ENCODE measurements around the gene PAN2. TPM values are rescaled to one million over a fixed set of nuclear protein-coding genes. Genes with fewer than 3 reads are reported as not detected.

The PAN2 gene
- total RNA-seq, 1 experiment from 2014 or later = 71.9 TPM

DNA sequence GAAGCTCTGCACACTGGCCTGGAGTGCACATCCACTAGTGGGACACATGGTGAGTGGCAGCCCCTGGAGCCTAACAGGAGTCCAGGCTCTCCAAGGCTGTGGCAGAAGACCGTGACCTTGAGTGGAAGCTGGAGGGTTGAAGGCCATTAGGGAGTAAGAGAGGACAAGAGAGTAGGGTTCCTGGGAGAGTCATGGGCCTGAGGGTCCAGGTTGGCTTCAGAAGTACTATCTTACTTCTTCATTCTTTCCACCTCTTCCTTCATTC, 5.3 kb upstream of the PAN2 start:
- Histone ChIP-seq H3K36me3 (ENCODE audit: control insufficient read depth, insufficient read depth, low read length) (peaks cover 3% of the 10 kb centered on the region; the same call in 1 of the 2 replicates), H3K4me3 (ENCODE audit: low read depth in 2 of 2, low read length in 2 of 2) (no peak overlapping the region), H3K27ac (ENCODE audit: low read length) (no peak overlapping the region), H3K9me3 (ENCODE audit: control insufficient read depth, insufficient read depth, low read depth, low read length) (no peaks in the 10 kb centered on the region), H3K4me1 (ENCODE audit: control insufficient read depth, insufficient read depth, low read length) (peaks cover 6% of the 10 kb centered on the region; the same call in 1 of the 2 replicates), H3K27me3 (ENCODE audit: control insufficient read depth, insufficient read depth, low read length) (no peaks in the 10 kb centered on the region)
- DNase-seq (ENCODE audit: low read depth, low spot score) = no peak
- BruUV-seq (replicated peaks) = no TSS peak
- intact Hi-C loops (cut with micrococcal nuclease; ENCODE audit: unreplicated experiment) = no loop called here
- ChIA-PET POLR2A (no interaction called here), CTCF (no interaction called here)
- no peak for ATAC-seq
- in situ Hi-C loops (cut with HindIII; ENCODE audit: low pct_unique_long_range_greater_than_20kb, low sequenced_read_pairs) = no loop called here
- no peak for TF ChIP-seq POLR2AphosphoS5 (IDR thresholded peaks at IDR 0.05; ENCODE audit: low read depth, low read length)
- TF ChIP-seq CTCF (IDR thresholded peaks at IDR 0.05) = no peak
- TF ChIP-seq, protein P1, sequence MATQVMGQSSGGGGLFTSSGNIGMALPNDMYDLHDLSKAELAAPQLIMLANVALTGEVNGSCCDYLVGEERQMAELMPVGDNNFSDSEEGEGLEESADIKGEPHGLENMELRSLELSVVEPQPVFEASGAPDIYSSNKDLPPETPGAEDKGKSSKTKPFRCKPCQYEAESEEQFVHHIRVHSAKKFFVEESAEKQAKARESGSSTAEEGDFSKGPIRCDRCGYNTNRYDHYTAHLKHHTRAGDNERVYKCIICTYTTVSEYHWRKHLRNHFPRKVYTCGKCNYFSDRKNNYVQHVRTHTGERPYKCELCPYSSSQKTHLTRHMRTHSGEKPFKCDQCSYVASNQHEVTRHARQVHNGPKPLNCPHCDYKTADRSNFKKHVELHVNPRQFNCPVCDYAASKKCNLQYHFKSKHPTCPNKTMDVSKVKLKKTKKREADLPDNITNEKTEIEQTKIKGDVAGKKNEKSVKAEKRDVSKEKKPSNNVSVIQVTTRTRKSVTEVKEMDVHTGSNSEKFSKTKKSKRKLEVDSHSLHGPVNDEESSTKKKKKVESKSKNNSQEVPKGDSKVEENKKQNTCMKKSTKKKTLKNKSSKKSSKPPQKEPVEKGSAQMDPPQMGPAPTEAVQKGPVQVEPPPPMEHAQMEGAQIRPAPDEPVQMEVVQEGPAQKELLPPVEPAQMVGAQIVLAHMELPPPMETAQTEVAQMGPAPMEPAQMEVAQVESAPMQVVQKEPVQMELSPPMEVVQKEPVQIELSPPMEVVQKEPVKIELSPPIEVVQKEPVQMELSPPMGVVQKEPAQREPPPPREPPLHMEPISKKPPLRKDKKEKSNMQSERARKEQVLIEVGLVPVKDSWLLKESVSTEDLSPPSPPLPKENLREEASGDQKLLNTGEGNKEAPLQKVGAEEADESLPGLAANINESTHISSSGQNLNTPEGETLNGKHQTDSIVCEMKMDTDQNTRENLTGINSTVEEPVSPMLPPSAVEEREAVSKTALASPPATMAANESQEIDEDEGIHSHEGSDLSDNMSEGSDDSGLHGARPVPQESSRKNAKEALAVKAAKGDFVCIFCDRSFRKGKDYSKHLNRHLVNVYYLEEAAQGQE (IDR thresholded peaks at IDR 0.05; ENCODE audit: insufficient read depth in 1 of 2, low read depth in 2 of 2, low read length in 1 of 2) = no peak
- TF ChIP-seq TCF7L2 (IDR thresholded peaks at IDR 0.05; ENCODE audit: low read depth, low read length) = no peak
- no peak for TF ChIP-seq SIN3A (IDR thresholded peaks at IDR 0.05; ENCODE audit: borderline replicate concordance, insufficient read depth, low read depth, low read length)

DNA sequence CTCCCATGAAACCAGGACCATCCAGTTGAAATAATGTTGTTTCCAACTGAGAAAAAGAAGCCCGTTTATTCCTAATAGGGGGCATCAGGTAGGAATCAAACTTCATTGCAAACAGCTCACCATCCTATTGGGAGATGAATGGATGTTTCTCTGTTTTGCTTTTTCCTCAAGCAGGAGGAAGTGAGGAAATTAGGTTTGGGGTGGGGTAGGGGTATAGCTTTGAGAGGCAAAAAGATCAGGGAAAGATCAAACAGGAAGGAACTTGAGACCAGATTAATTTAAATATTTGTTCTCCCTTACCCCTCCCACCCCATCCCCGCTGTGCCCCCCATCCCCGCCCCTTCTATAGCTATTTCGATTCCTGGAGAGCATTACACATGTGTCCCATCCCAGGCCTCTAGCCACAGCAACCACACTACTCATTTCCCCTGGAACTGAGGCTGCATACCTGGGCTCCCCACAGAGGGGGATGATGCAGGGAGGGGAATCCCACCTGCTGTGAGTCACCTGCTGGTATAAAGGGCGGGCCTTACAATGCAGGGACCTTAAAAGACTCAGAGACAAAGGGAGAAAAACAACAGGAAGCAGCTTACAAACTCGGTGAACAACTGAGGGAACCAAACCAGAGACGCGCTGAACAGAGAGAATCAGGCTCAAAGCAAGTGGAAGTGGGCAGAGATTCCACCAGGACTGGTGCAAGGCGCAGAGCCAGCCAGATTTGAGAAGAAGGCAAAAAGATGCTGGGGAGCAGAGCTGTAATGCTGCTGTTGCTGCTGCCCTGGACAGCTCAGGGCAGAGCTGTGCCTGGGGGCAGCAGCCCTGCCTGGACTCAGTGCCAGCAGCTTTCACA, 4.7 kb upstream of the PAN2 start, which contains the start of gene IL23A:
TSS of gene IL23A (plus strand) at position 577 of the 850 bp plus-strand sequence. CDS start at position 738, 161 bp downstream.
- in situ Hi-C loops (cut with HindIII; ENCODE audit: low pct_unique_long_range_greater_than_20kb, low sequenced_read_pairs) (no loop called here), intact Hi-C loops (cut with micrococcal nuclease; ENCODE audit: unreplicated experiment) (no loop called here)
- H3K4me3 ChIP-seq (ENCODE audit: low read depth in 2 of 2, low read length in 2 of 2) = no peak within 1 kb of the TSS
- DNase-seq (ENCODE audit: low read depth, low spot score) = no peak
- no peaks in the 10 kb centered on the region for H3K27me3 ChIP-seq (ENCODE audit: control insufficient read depth, insufficient read depth, low read length)
- no TSS peak for BruUV-seq (replicated peaks)
- H3K4me1 ChIP-seq (ENCODE audit: control insufficient read depth, insufficient read depth, low read length) = peaks cover 6% of the 10 kb centered on the region; the same call in 1 of the 2 replicates
- no peak within 1 kb of the TSS for H3K27ac ChIP-seq (ENCODE audit: low read length)
- ATAC-seq = no peak; the same call in 1 of the 2 replicates
- H3K9me3 ChIP-seq (ENCODE audit: control insufficient read depth, insufficient read depth, low read depth, low read length) = no peaks in the 10 kb centered on the region
- ChIA-PET CTCF (no interaction called here), POLR2A (interaction anchor here (0.6 kb wide), 1 partner anchor 23 kb away, joined by 3 read pairs; no protein-coding TSS in a partner anchor)
- peaks cover 3% of the 10 kb centered on the region; the same call in 1 of the 2 replicates for H3K36me3 ChIP-seq (ENCODE audit: control insufficient read depth, insufficient read depth, low read length)
- TF ChIP-seq SIN3A (IDR thresholded peaks at IDR 0.05; ENCODE audit: borderline replicate concordance, insufficient read depth, low read depth, low read length) (no peak), POLR2AphosphoS5 (IDR thresholded peaks at IDR 0.05; ENCODE audit: low read depth, low read length) (no peak)
- TF ChIP-seq, protein P1 (IDR thresholded peaks at IDR 0.05; ENCODE audit: insufficient read depth in 1 of 2, low read depth in 2 of 2, low read length in 1 of 2) = no peak
